K562 (cell line): ENCODE data around the gene TCF7. TPM values are rescaled to one million over a fixed set of nuclear protein-coding genes. Genes with fewer than 3 reads are reported as not detected.
A peak's percentile ranks its signal among the peaks of the same experiment; 100 is the strongest.

Source experiments
- ATF1 ChIP-seq, 2 experiments: fragments of 450-650 bp in 1 of 2; IDR thresholded peaks; 2 replicates each; pipeline ENCODE4 v1.6.1; 2016; ENCODE audit warnings: missing compliant biosample characterization in 1 of 2, missing genetic modification characterization in 1 of 2
- REST ChIP-seq, 2 experiments: fragments of 450-650 bp; formaldehyde crosslinking in 1 of 2; IDR thresholded peaks; 2 replicates each; pipeline versions ENCODE4 v1.4.0 to v1.6.1; 2014 to 2020; ENCODE audit warnings: mild to moderate bottlenecking in 2 of 2, borderline replicate concordance in 1 of 2, low read depth in 1 of 2
- polyA plus RNA-seq, 8 experiments: library from polyadenylated mRNA; depleted of rRNA in 4 of 8; stranded (reverse) in 5 of 8; unstranded in 3 of 8; fragments of >200 nt; fragmentation: Nextera tagmentation in 2 of 8; fragmentation: Illumina TruSeq in 1 of 8; extraction: Ambion mirVana in 2 of 8; extraction: Trizol in 1 of 8; gene quantifications; 2 replicates each; pipeline versions ENCODE4 v1.2.1 to v1.2.3, GENCODE V29; 2011 to 2014; ENCODE audit warnings: inconsistent platforms in 1 of 8, missing spikeins in 1 of 8
- total RNA-seq, 7 experiments: library from RNA; depleted of rRNA in 6 of 7; stranded (reverse); fragments of >200 nt in 6 of 7; fragmentation: Illumina TruSeq in 2 of 7; extraction: Trizol in 2 of 7; gene quantifications; 2 replicates each; pipeline versions ENCODE4 v1.2.1 to v1.2.3, GENCODE V29; 2011 to 2021; ENCODE audit warnings: low replicate concordance in 1 of 7

Gene TCF7
- total and polyA plus RNA-seq, 9 of the 15 experiments (the other 6 are each of a cell fraction or from before 2014, with no cell fraction given), result 1.6 to 14.9 (median 4.2) TPM

GRCh38 chr5:134184155-134185135, 70.0 kb downstream of the TCF7 start (continued):
- TF ChIP-seq REST (IDR thresholded peaks at IDR 0.05; ENCODE audit: borderline replicate concordance), result peak; percentile 90
- TF ChIP-seq REST (CRISPR knock-in tag; IDR thresholded peaks at IDR 0.05; ENCODE audit: low read depth), result no peak
- TF ChIP-seq ATF1 (CRISPR knock-in tag; IDR thresholded peaks at IDR 0.05), result no peak
- no peak for TF ChIP-seq ATF1 (tag; IDR thresholded peaks at IDR 0.05)
